ENCODE results near the gene SCAMP4.

SCAMP4 gene

DNA sequence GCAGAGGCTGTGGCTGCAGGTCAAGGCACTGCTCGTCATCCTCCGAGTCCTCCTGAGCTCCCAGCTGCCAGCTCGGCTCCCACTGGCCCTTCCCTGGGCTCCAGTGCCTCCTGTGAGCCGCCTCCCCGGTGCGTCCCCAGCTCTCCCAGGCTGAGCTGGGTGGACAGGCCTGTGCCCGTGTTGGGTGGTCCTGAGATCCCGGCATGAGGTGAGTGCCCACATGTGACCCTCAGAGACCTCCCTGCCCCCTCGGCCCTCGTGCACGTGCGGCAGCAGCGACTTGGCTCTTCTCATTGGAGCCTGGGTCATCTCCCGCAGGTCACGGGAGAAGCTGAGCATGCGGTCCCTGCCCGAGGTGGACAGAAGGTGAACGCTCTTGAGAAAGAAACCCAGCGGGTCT, 15.4 kb downstream of the SCAMP4 start:
- no peak overlapping the region for H3K4me3 ChIP-seq (ENCODE audit: low read depth, low read length)
- no peak for TF ChIP-seq CTCF (conservative IDR thresholded peaks at IDR 0.05; ENCODE audit: low read depth, low read length)
- no peak for DNase-seq (ENCODE audit: low read depth)

GRCh38 chr19:1921326-1921725, 16.1 kb downstream of the SCAMP4 start:
- no peak for TF ChIP-seq CTCF (conservative IDR thresholded peaks at IDR 0.05; ENCODE audit: low read depth, low read length)
- no peak for DNase-seq (ENCODE audit: low read depth)
- H3K4me3 ChIP-seq (ENCODE audit: low read depth, low read length), result no peak overlapping the region

DNA sequence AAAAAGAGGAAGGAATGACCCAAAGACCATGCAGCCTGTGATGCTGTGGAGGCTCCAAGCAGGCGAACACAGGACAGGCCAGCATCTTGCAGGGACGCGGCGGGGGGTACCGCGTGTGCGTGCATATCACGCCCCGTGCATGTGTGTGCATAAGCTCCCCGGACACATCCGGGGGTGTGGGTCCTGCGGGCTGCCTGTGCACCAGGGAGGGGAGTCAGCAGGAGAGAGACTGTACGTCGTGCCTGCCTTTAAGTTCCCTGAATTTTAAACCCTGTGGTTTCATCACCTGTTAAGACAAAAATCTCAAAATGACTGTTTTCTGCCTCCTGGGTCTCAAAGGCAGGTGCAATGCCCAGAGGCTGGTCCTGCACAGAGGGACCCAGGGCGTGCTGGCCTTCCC, 16.6 kb downstream of the SCAMP4 start:
- H3K4me3 ChIP-seq (ENCODE audit: low read depth, low read length), result no peak overlapping the region
- TF ChIP-seq CTCF (conservative IDR thresholded peaks at IDR 0.05; ENCODE audit: low read depth, low read length), result no peak
- no peak for DNase-seq (ENCODE audit: low read depth)

- no peak for TF ChIP-seq CTCF (conservative IDR thresholded peaks at IDR 0.05; ENCODE audit: low read depth, low read length)
Observed at GRCh38 chr19:1922803-1923202, 17.6 kb downstream of the SCAMP4 start.

DNA sequence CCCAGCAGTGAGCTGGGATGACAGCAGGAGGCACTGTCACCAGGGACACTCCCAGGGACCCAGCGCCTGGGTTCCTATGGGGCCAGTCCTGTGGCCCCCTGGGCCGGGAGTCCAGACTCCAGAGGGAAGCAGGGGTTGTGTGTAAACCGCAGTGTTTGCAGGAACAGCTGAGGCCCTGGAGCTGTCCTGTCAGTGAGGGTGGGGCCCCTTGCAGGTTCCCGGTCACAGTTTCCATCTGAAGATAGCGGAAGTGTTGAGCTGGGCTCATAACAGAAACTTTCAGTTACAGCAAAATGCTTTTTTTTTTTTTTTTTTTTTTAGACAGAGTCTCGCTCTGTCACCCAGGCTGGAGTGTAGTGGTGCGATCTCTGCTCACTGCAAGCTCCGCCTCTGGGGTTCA, 18.1 kb downstream of the SCAMP4 start:
- H3K4me3 ChIP-seq (ENCODE audit: low read depth, low read length), result no peak overlapping the region
- DNase-seq (ENCODE audit: low read depth), result no peak
- TF ChIP-seq CTCF (conservative IDR thresholded peaks at IDR 0.05; ENCODE audit: low read depth, low read length), result no peak

More at GRCh38 chr19:1922803-1923202, 17.6 kb downstream of the SCAMP4 start:
- H3K4me3 ChIP-seq (ENCODE audit: low read depth, low read length), result no peak overlapping the region
- DNase-seq (ENCODE audit: low read depth), result no peak

DNA sequence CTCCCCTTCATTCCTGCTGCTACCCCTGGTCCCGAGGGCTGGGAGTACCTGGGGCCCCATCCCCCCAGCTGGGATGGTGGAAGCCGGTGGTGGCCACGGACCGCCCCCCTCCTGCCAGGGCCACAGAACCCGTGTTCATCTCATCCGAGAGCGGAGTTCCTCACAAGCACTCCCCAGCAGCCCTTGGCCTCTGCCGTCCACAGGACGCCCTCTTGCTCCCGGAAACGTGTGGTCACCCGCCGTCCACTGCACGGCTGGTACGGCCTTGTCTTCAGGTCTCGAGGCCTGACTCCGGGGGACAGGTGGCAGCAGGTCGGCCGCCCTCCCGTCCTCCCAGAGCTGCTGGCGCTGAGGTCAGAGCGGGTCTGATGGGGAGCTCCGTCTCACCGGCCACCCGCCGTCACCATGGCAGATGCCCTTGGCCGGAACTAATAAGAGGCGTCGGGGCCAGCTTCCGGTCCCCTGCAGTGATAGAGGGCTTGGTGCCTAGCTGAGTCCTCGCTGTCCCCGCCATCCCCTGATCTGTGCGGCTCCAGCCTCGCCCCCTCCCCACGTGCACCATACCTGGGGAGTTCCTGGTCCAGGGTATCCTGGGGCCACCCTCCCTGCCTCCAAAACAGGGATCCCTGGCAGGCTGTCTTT, 19.2 kb downstream of the SCAMP4 start:
- DNase-seq (ENCODE audit: low read depth), result no peak
- no peak overlapping the region for H3K4me3 ChIP-seq (ENCODE audit: low read depth, low read length)
- TF ChIP-seq CTCF (conservative IDR thresholded peaks at IDR 0.05; ENCODE audit: low read depth, low read length), result no peak

DNA sequence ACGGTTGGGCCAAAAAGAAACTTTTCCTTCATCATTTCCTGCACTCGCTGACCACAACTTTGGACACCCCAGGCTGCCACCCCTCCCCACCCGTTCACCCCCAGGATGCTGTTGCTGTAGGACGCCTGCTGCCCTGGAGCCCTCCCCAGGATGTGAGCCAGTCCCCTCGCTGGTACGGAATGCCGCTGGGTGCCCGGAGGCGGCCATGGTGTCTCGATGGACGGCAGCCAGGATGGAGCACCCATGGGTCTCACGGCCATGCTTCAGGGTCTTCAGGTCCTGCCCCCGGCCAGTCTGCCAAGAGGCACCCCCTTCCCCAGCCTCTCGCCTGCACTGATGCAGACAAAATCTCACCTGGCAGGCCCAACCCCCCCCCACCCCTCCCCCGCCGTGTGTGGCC, 20.3 kb downstream of the SCAMP4 start:
- no peak overlapping the region for H3K4me3 ChIP-seq (ENCODE audit: low read depth, low read length)
- no peak for TF ChIP-seq CTCF (conservative IDR thresholded peaks at IDR 0.05; ENCODE audit: low read depth, low read length)
- no peak for DNase-seq (ENCODE audit: low read depth)

Data from choroid plexus epithelial cell (primary cell).